Ishikawa (cell line): ENCODE data around the gene FLACC1.

ENCODE experiments used
- CREB1 ChIP-seq: IDR thresholded peaks from 2 replicates; pipeline ENCODE4 v1.6.1; 2012; ENCODE audit warnings: low read depth
- EP300 ChIP-seq: IDR thresholded peaks from 2 replicates; pipeline ENCODE4 v1.6.1; 2012; ENCODE audit warnings: borderline replicate concordance
- MAX ChIP-seq: IDR thresholded peaks from 2 replicates; pipeline ENCODE4 v1.6.1; 2012
- NFIC ChIP-seq: IDR thresholded peaks from 2 replicates; pipeline ENCODE4 v1.6.1; 2012
- REST ChIP-seq: IDR thresholded peaks from 2 replicates; pipeline ENCODE4 v1.6.1; 2012; ENCODE audit warnings: low read depth, mild to moderate bottlenecking
- TAF1 ChIP-seq: IDR thresholded peaks from 2 replicates; pipeline ENCODE4 v1.6.1; 2012; ENCODE audit warnings: low read depth, mild to moderate bottlenecking
- TCF12 ChIP-seq: IDR thresholded peaks from 2 replicates; pipeline ENCODE4 v1.6.1; 2012; ENCODE audit warnings: low read depth
- TEAD4 ChIP-seq: IDR thresholded peaks from 2 replicates; pipeline ENCODE4 v1.6.1; 2012
- USF1 ChIP-seq: IDR thresholded peaks from 2 replicates; pipeline ENCODE4 v1.6.1; 2012
- YY1 ChIP-seq: IDR thresholded peaks from 2 replicates; pipeline ENCODE4 v1.6.1; 2012; ENCODE audit warnings: low read depth
- ZBTB7A ChIP-seq: IDR thresholded peaks from 2 replicates; pipeline ENCODE4 v1.6.1; 2012; ENCODE audit warnings: low read depth

GRCh38 chr2:201250741-201251140 is 106.4 kb downstream of the FLACC1 start:
- TF ChIP-seq ZBTB7A (no peak), EP300 (no peak), USF1 (no peak), TAF1 (no peak), YY1 (no peak), NFIC (no peak), CREB1 (no peak), REST (no peak), MAX (no peak), TCF12 (no peak), TEAD4 (no peak)
